ENCODE data around the gene QKI. TPM values are rescaled to one million over a fixed set of nuclear protein-coding genes. Genes with fewer than 3 reads are reported as not detected.
"Not testable (repeated sequence)": the region's sequence is repeated elsewhere in the genome, so short reads cannot be mapped to it uniquely, and the experiment has no call there.

Gene QKI
- total RNA-seq, 1 experiment from 2014 or later = 194 TPM

- Histone ChIP-seq H3K9me3 (replicated peaks) (no peaks in the 10 kb centered on the region), H3K4me3 (no peak overlapping the region), H3K4me1 (replicated peaks) (peaks cover 25% of the 10 kb centered on the region), H3K27me3 (replicated peaks) (no peaks in the 10 kb centered on the region), H3K27ac (no peak overlapping the region), H3K36me3 (peaks cover 43% of the 10 kb centered on the region)
- no peak for DNase-seq (ENCODE audit: low read depth in 1 of 2, low spot score in 2 of 2)
Measured at GRCh38 chr6:163470611-163471010, 56.1 kb downstream of the QKI start.

- peaks cover 46% of the 10 kb centered on the region for H3K36me3 ChIP-seq
- peak; percentile 47 to 56 for DNase-seq (ENCODE audit: low read depth in 1 of 2, low spot score in 2 of 2)
- H3K27me3 ChIP-seq (replicated peaks) = no peaks in the 10 kb centered on the region
- H3K4me1 ChIP-seq (replicated peaks) = peaks cover 53% of the 10 kb centered on the region
- H3K9me3 ChIP-seq (replicated peaks) = no peaks in the 10 kb centered on the region
- peak overlapping the region; percentile 36; the same call in 1 of the 2 replicates for H3K27ac ChIP-seq
- H3K4me3 ChIP-seq = no peak overlapping the region
Measured at GRCh38 chr6:163474581-163474980, 60.1 kb downstream of the QKI start.

- peak overlapping the region; percentile 62 for H3K27ac ChIP-seq
- not testable (repeated sequence) for H3K4me3 ChIP-seq; H3K9me3 ChIP-seq (replicated peaks); H3K27me3 ChIP-seq (replicated peaks)
- H3K36me3 ChIP-seq = peaks cover 44% of the 10 kb centered on the region
- DNase-seq (ENCODE audit: low read depth in 1 of 2, low spot score in 2 of 2) = peak; percentile 70 to 75
- H3K4me1 ChIP-seq (replicated peaks) = peaks cover 59% of the 10 kb centered on the region
Measured at GRCh38 chr6:163476946-163477345, 62.4 kb downstream of the QKI start.

- Histone ChIP-seq H3K9me3 (replicated peaks) (no peaks in the 10 kb centered on the region), H3K27ac (no peak overlapping the region), H3K27me3 (replicated peaks) (no peaks in the 10 kb centered on the region), H3K36me3 (peaks cover 42% of the 10 kb centered on the region), H3K4me1 (replicated peaks) (peaks cover 31% of the 10 kb centered on the region), H3K4me3 (no peak overlapping the region)
- DNase-seq (ENCODE audit: low read depth in 1 of 2, low spot score in 2 of 2) = no peak
Measured at GRCh38 chr6:163483107-163483506, 68.6 kb downstream of the QKI start.

GRCh38 chr6:163485388-163485851 is 70.9 kb downstream of the QKI start:
- H3K27ac ChIP-seq = peak overlapping the region; percentile 24
- peak in 1 of 2 experiments; percentile 53 for DNase-seq (ENCODE audit: low read depth in 1 of 2, low spot score in 2 of 2)
- H3K27me3 ChIP-seq (replicated peaks) = no peaks in the 10 kb centered on the region
- H3K36me3 ChIP-seq = peaks cover 21% of the 10 kb centered on the region
- no peaks in the 10 kb centered on the region for H3K9me3 ChIP-seq (replicated peaks)
- no peak overlapping the region for H3K4me3 ChIP-seq
- H3K4me1 ChIP-seq (replicated peaks) = peaks cover 28% of the 10 kb centered on the region

GRCh38 chr6:163486821-163487220 is 72.3 kb downstream of the QKI start:
- Histone ChIP-seq H3K27me3 (replicated peaks) (no peaks in the 10 kb centered on the region), H3K9me3 (replicated peaks) (no peaks in the 10 kb centered on the region), H3K36me3 (peaks cover 8% of the 10 kb centered on the region), H3K4me1 (replicated peaks) (peaks cover 31% of the 10 kb centered on the region), H3K4me3 (no peak overlapping the region), H3K27ac (no peak overlapping the region)
- DNase-seq (ENCODE audit: low read depth in 1 of 2, low spot score in 2 of 2) = no peak

- Histone ChIP-seq H3K27me3 (replicated peaks) (no peaks in the 10 kb centered on the region), H3K27ac (no peak overlapping the region), H3K9me3 (replicated peaks) (no peaks in the 10 kb centered on the region), H3K4me1 (replicated peaks) (peaks cover 31% of the 10 kb centered on the region), H3K4me3 (no peak overlapping the region), H3K36me3 (peaks cover 6% of the 10 kb centered on the region; the same call in 1 of the 2 replicates)
- no peak for DNase-seq (ENCODE audit: low read depth in 1 of 2, low spot score in 2 of 2)
Measured at GRCh38 chr6:163487606-163488005, 73.1 kb downstream of the QKI start.

GRCh38 chr6:163489584-163489983 is 75.1 kb downstream of the QKI start:
- no peak for DNase-seq (ENCODE audit: low read depth in 1 of 2, low spot score in 2 of 2)
- Histone ChIP-seq H3K36me3 (peaks cover 3% of the 10 kb centered on the region; the same call in 1 of the 2 replicates), H3K4me1 (replicated peaks) (peaks cover 34% of the 10 kb centered on the region), H3K27me3 (replicated peaks) (no peaks in the 10 kb centered on the region), H3K9me3 (replicated peaks) (no peaks in the 10 kb centered on the region), H3K27ac (no peak overlapping the region), H3K4me3 (no peak overlapping the region)

GRCh38 chr6:163490826-163491577 is 76.5 kb downstream of the QKI start:
- Histone ChIP-seq H3K4me1 (replicated peaks) (peaks cover 20% of the 10 kb centered on the region), H3K27me3 (replicated peaks) (no peaks in the 10 kb centered on the region), H3K9me3 (replicated peaks) (no peaks in the 10 kb centered on the region), H3K36me3 (no peaks in the 10 kb centered on the region), H3K27ac (no peak overlapping the region), H3K4me3 (no peak overlapping the region)
- DNase-seq (ENCODE audit: low read depth in 1 of 2, low spot score in 2 of 2) = no peak

- Histone ChIP-seq H3K4me1 (replicated peaks) (peaks cover 17% of the 10 kb centered on the region), H3K4me3 (no peak overlapping the region), H3K36me3 (no peaks in the 10 kb centered on the region), H3K27ac (no peak overlapping the region), H3K27me3 (replicated peaks) (no peaks in the 10 kb centered on the region), H3K9me3 (replicated peaks) (no peaks in the 10 kb centered on the region)
- DNase-seq (ENCODE audit: low read depth in 1 of 2, low spot score in 2 of 2) = no peak
Measured at GRCh38 chr6:163491737-163492300, 77.3 kb downstream of the QKI start.

- H3K4me3 ChIP-seq = no peak overlapping the region
- H3K27me3 ChIP-seq (replicated peaks) = no peaks in the 10 kb centered on the region
- no peak for DNase-seq (ENCODE audit: low read depth in 1 of 2, low spot score in 2 of 2)
- peaks cover 14% of the 10 kb centered on the region for H3K4me1 ChIP-seq (replicated peaks)
- peak overlapping the region; percentile 15; the same call in 1 of the 2 replicates for H3K27ac ChIP-seq
- H3K9me3 ChIP-seq (replicated peaks) = no peaks in the 10 kb centered on the region
- H3K36me3 ChIP-seq = no peaks in the 10 kb centered on the region
Measured at GRCh38 chr6:163494279-163494727, 79.8 kb downstream of the QKI start.

- peaks cover 20% of the 10 kb centered on the region for H3K4me1 ChIP-seq (replicated peaks)
- no peak overlapping the region for H3K4me3 ChIP-seq
- no peak overlapping the region for H3K27ac ChIP-seq
- H3K27me3 ChIP-seq (replicated peaks) = no peaks in the 10 kb centered on the region
- H3K9me3 ChIP-seq (replicated peaks) = no peaks in the 10 kb centered on the region
- DNase-seq (ENCODE audit: low read depth in 1 of 2, low spot score in 2 of 2) = no peak
- H3K36me3 ChIP-seq = no peaks in the 10 kb centered on the region; the same call in 1 of the 2 replicates
Measured at GRCh38 chr6:163496205-163496604, 81.7 kb downstream of the QKI start.

GRCh38 chr6:163500105-163500504 is 85.6 kb downstream of the QKI start:
- H3K4me3 ChIP-seq = no peak overlapping the region
- no peak for DNase-seq (ENCODE audit: low read depth in 1 of 2, low spot score in 2 of 2)

GRCh38 chr6:163501026-163501425 is 86.5 kb downstream of the QKI start:
- no peak for DNase-seq (ENCODE audit: low read depth in 1 of 2, low spot score in 2 of 2)
- Histone ChIP-seq H3K4me1 (replicated peaks) (peaks cover 18% of the 10 kb centered on the region), H3K27ac (no peak overlapping the region), H3K36me3 (peaks cover 14% of the 10 kb centered on the region), H3K4me3 (no peak overlapping the region), H3K9me3 (replicated peaks) (peaks cover 12% of the 10 kb centered on the region; the same call in 1 of the 2 replicates), H3K27me3 (replicated peaks) (no peaks in the 10 kb centered on the region)

More at GRCh38 chr6:163500105-163500504, 85.6 kb downstream of the QKI start:
- Histone ChIP-seq H3K9me3 (replicated peaks) (peaks cover 9% of the 10 kb centered on the region; the same call in 1 of the 2 replicates), H3K27me3 (replicated peaks) (no peaks in the 10 kb centered on the region), H3K27ac (no peak overlapping the region), H3K36me3 (peaks cover 5% of the 10 kb centered on the region; the same call in 1 of the 2 replicates), H3K4me1 (replicated peaks) (peaks cover 18% of the 10 kb centered on the region)
